GM21367 (cell line): ENCODE measurements around the gene RANBP3L.
"Not testable (repeated sequence)": the region's sequence is repeated elsewhere in the genome, so short reads cannot be mapped to it uniquely, and the experiment has no call there.

Experiments used
- ATAC-seq: cut with Tn5 transposase; IDR thresholded peaks from one replicate; pipeline ENCODE4 v1.9.1; 2021; ENCODE audit not compliant: unreplicated experiment

RANBP3L gene

GRCh38 chr5:36301858-36302603 is at the start of gene RANBP3L:
Gene RANBP3L (minus strand): TSS chr5:36301902. CDS start chr5:36301416, 486 bp downstream.
- ATAC-seq: no peak

- no peak for ATAC-seq
These were observed 45.4 kb upstream of the RANBP3L start for GRCh38 chr5:36346896-36347690.

- ATAC-seq: no peak
These were observed 43.2 kb upstream of the RANBP3L start for GRCh38 chr5:36344899-36345298.

GRCh38 chr5:36341720-36342119 is 40.0 kb upstream of the RANBP3L start:
- ATAC-seq: not testable (repeated sequence)

GRCh38 chr5:36337597-36337996 is 35.9 kb upstream of the RANBP3L start:
- no peak for ATAC-seq

- ATAC-seq: no peak
These were observed 32.6 kb upstream of the RANBP3L start for GRCh38 chr5:36334315-36334714.

- ATAC-seq: not testable (repeated sequence)
These were observed 31.0 kb upstream of the RANBP3L start for GRCh38 chr5:36332720-36333119.

GRCh38 chr5:36325196-36325595 is 23.5 kb upstream of the RANBP3L start:
- no peak for ATAC-seq

- no peak for ATAC-seq
These were observed 22.5 kb upstream of the RANBP3L start for GRCh38 chr5:36323926-36324781.

GRCh38 chr5:36312953-36313672 is 11.4 kb upstream of the RANBP3L start:
- ATAC-seq: no peak

- ATAC-seq: no peak
These were observed 10.3 kb upstream of the RANBP3L start for GRCh38 chr5:36311956-36312355.

GRCh38 chr5:36310138-36310537 is 8.4 kb upstream of the RANBP3L start:
- no peak for ATAC-seq

GRCh38 chr5:36305571-36306326 is 4.0 kb upstream of the RANBP3L start:
- peak; percentile 60 for ATAC-seq

GRCh38 chr5:36304095-36304805 is 2.5 kb upstream of the RANBP3L start:
- ATAC-seq: no peak

- ATAC-seq: no peak
These were observed 668 bp downstream of the RANBP3L start for GRCh38 chr5:36300927-36301540.

GRCh38 chr5:36300191-36300926 is 1.3 kb downstream of the RANBP3L start:
- ATAC-seq: no peak

- ATAC-seq: no peak
These were observed 3.1 kb downstream of the RANBP3L start for GRCh38 chr5:36298552-36298951.

- no peak for ATAC-seq
These were observed 4.0 kb downstream of the RANBP3L start for GRCh38 chr5:36297653-36298052.
